ENCODE data around the gene GRIN2D. TPM values are rescaled to one million over a fixed set of nuclear protein-coding genes. Genes with fewer than 3 reads are reported as not detected.

Gene GRIN2D
- total RNA-seq, 3 donors from 2014 or later: 0.26 to 0.46 (median 0.35) TPM

- peaks cover 15% of the 10 kb centered on the region for H3K4me1 ChIP-seq (ENCODE audit: low read depth)
- peak; percentile 90 to 94 (median 93) for DNase-seq
- ATAC-seq: peak; percentile 90
- H3K9me3 ChIP-seq: no peaks in the 10 kb centered on the region
- H3K4me3 ChIP-seq: no peak overlapping the region
- intact Hi-C loops (cut with DNase I, micrococcal nuclease): no loop called here
- H3K36me3 ChIP-seq (ENCODE audit: low read depth): no peaks in the 10 kb centered on the region
- TF ChIP-seq CTCF (IDR thresholded peaks at IDR 0.05): no peak
Observed at GRCh38 chr19:48398375-48399235, 5.1 kb downstream of the GRIN2D start.

- ATAC-seq (peak; percentile 62), DNase-seq (peak; percentile 59 to 75 (median 74))
- no peak overlapping the region for H3K4me3 ChIP-seq
- H3K4me1 ChIP-seq (ENCODE audit: low read depth): peaks cover 9% of the 10 kb centered on the region
- TF ChIP-seq CTCF (IDR thresholded peaks at IDR 0.05): no peak
- intact Hi-C loops (cut with DNase I, micrococcal nuclease): no loop called here
- H3K9me3 ChIP-seq: no peaks in the 10 kb centered on the region
- no peaks in the 10 kb centered on the region for H3K36me3 ChIP-seq (ENCODE audit: low read depth)
Observed at GRCh38 chr19:48400018-48400742, 6.7 kb downstream of the GRIN2D start.

- intact Hi-C loops (cut with DNase I, micrococcal nuclease): no loop called here
- peaks cover 9% of the 10 kb centered on the region for H3K4me1 ChIP-seq (ENCODE audit: low read depth)
- no peaks in the 10 kb centered on the region for H3K36me3 ChIP-seq (ENCODE audit: low read depth)
- H3K9me3 ChIP-seq: no peaks in the 10 kb centered on the region
- no peak overlapping the region for H3K4me3 ChIP-seq
- no peak for TF ChIP-seq CTCF (IDR thresholded peaks at IDR 0.05)
- ATAC-seq: no peak
- no peak for DNase-seq
Observed at GRCh38 chr19:48401287-48401686, 7.8 kb downstream of the GRIN2D start.

GRCh38 chr19:48403606-48404005 is 10.1 kb downstream of the GRIN2D start:
- Histone ChIP-seq H3K9me3 (no peaks in the 10 kb centered on the region), H3K36me3 (ENCODE audit: low read depth) (no peaks in the 10 kb centered on the region), H3K4me3 (no peak overlapping the region), H3K4me1 (ENCODE audit: low read depth) (peaks cover 4% of the 10 kb centered on the region)
- intact Hi-C loops (cut with DNase I, micrococcal nuclease): no loop called here
- peak in 1 of 3 donors; percentile 72 for DNase-seq
- TF ChIP-seq CTCF (IDR thresholded peaks at IDR 0.05): no peak
- peak; percentile 39 for ATAC-seq

- intact Hi-C loops (cut with DNase I, micrococcal nuclease): no loop called here
- no peak for ATAC-seq
- H3K4me3 ChIP-seq: no peak overlapping the region
- TF ChIP-seq CTCF (IDR thresholded peaks at IDR 0.05): no peak
- H3K36me3 ChIP-seq (ENCODE audit: low read depth): no peaks in the 10 kb centered on the region
- no peaks in the 10 kb centered on the region for H3K9me3 ChIP-seq
- peaks cover 1% of the 10 kb centered on the region for H3K4me1 ChIP-seq (ENCODE audit: low read depth)
- DNase-seq: no peak
Observed at GRCh38 chr19:48405010-48405659, 11.7 kb downstream of the GRIN2D start.
